Hematopoietic multipotent progenitor cell (in vitro differentiated cells): ENCODE measurements around the gene KIF5A. TPM values are rescaled to one million over a fixed set of nuclear protein-coding genes. Genes with fewer than 3 reads are reported as not detected.
A peak's percentile ranks its signal among the peaks of the same experiment; 100 is the strongest.
"Not testable (repeated sequence)": the region's sequence is repeated elsewhere in the genome, so short reads cannot be mapped to it uniquely, and the experiment has no call there.

Source experiments
- DNase-seq, 3 donors: peaks; one replicate each; pipeline ENCODE4 v3.0.0-alpha.2; 2011 to 2015; ENCODE audit warnings: low read depth in 2 of 3, low spot score in 2 of 3
- total RNA-seq: library from RNA; depleted of rRNA; stranded (reverse); fragments of >200 nt; gene quantifications from one replicate; pipeline ENCODE4 v1.2.3, GENCODE V29; 2012

The KIF5A gene
- total RNA-seq, 1 donor, result 1.3 TPM

GRCh38 chr12:57579677-57580465 is 30.0 kb downstream of the KIF5A start:
- DNase-seq, result no peak

DNA sequence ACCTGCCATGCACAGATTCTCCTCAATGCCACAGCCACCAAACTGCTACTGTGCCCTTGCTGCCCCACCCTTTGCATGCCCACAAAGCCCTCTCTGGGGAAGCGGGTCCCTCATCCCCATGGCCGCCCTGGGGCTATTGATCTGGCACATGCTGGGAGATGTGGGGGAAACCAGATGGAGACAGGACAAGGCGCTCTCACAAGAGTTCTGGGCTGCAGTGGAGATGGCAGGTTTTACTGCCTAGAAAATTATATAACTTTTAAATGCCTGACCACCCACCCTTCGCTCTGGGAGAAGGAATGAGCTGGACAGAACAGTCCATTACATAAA is 30.6 kb downstream of the KIF5A start:
- DNase-seq, result no peak

- DNase-seq, result no peak
These were observed 32.0 kb downstream of the KIF5A start for GRCh38 chr12:57581802-57582201.

- no peak for DNase-seq
These were observed 32.6 kb downstream of the KIF5A start for GRCh38 chr12:57582440-57582839.

- peak; percentile 47 to 90 (median 81) for DNase-seq
These were observed 33.4 kb downstream of the KIF5A start for GRCh38 chr12:57583008-57583831.

DNA sequence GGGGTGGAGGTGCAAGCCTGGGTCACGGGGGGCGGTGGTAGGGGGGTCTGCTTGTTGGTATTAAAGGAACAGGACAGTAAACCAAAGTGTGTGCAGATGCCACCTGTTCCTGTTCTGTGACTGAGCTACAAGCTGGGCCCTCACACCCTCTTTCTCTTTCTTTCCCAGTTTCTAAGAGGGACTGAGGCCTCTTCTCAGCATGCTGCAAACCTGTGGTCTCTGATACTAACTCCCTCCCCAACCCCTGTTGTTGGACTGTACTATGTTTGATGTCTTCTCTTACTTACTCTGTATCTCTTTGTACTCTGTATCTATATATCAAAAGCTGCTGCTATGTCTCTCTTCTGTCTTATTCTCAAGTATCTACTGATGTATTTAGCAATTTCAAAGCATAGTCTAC is 34.2 kb downstream of the KIF5A start:
- DNase-seq, result no peak

DNA sequence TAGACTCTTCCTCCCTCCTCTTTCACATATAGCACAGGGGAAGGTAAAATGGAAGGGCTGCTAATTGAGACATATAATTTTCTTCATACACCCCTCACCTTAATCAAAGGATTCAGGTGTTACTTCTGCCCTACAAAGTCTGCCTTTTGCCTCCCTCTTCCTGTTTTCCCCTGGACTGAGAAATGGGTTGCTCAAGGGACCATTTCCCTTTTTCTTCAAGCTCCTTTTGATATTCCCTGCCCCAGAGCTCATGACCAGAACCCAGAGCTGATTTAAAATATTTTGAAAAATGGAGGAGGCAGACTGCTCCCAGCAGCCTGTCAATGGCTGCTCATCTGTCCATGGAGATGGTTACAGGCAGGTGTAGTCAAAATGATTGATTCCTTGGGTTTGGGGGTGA is 34.8 kb downstream of the KIF5A start:
- no peak for DNase-seq

DNA sequence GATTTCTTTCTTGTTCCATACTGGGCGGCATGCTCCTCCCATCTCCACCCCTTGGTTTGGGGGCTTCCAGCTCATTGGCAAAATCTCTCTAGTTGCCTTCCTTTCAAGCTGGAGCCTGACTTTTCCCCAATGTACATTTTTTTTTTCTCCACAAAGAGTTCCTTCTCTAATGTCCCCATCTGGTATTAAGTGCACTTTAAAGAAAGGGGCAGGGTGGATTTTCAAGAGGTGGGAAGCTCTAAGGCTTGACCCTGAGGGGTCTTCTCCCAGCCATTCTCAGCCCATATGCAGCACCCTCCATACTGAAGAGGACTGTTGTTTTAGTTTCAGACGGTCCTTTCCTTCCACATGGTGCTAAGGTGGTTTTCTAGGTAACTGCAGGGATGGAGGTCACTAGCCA is 35.3 kb downstream of the KIF5A start:
- DNase-seq, result no peak

- no peak for DNase-seq
These were observed 36.3 kb downstream of the KIF5A start for GRCh38 chr12:57586128-57586527.

- DNase-seq, result no peak
These were observed 37.1 kb downstream of the KIF5A start for GRCh38 chr12:57586832-57587429.

- not testable (repeated sequence) for DNase-seq
These were observed 39.2 kb downstream of the KIF5A start for GRCh38 chr12:57588951-57589610.

DNA sequence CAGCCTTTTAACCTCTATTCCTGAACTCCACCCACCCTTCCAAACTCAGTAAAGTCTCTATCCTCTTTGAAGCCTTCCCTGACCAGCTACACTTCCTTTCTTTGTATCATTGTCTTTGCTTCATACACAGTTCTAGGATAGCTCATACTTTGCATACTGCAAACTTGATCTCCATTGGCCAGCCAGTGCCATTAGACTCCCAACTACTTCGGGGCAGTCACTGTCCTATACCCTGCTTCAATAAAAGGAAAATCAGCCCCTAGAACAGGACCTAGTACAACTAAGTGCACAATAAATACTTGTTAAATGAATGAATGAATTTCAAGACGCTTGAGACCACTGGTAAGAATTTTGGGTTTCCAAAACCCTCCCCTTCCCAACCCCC is 40.6 kb downstream of the KIF5A start:
- DNase-seq, result no peak

DNA sequence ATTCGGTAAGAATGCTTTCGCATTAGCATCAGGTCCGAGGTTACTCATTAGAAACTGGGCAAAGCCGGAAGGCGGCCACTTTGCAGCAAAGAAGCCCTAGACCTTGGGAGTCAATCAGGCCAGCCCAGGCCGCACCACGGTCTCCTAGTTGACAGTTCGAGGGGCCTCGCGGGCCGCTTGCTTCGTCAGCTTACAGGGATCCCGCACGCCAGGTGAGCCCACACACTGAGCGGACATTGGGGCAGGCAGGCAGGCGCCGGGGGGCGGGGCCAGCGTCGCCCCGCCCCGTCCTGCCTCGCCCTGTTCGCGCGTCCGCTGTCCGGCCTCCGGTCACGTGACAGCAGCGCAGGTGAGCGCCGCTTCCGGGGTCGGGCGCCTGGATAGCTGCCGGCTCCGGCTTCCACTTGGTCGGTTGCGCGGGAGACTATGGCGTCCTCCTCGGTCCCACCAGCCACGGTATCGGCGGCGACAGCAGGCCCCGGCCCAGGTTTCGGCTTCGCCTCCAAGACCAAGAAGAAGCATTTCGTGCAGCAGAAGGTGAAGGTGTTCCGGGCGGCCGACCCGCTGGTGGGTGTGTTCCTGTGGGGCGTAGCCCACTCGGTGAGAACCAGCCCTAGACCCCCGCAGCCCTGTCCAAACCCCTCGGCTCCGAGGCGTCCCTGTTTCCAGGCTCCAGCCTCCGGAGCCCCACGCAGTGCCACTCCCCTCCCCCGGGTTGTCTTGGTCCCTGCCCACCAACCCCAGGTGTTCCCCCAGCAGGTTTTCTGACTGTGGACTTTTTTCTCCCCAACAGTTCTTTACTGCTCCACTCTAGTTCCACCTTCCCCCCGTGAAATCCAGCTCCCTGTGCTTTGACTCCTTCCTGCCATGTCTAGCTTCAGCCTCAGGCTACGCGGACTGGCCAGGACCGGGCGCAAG is 41.3 kb downstream of the KIF5A start, which contains the start of gene PIP4K2C:
PIP4K2C (plus strand) TSS at position 329 of the 918 bp plus-strand sequence; CDS start at position 427, 98 bp downstream.
- peak; percentile 37 to 59 (median 53) for DNase-seq

DNA sequence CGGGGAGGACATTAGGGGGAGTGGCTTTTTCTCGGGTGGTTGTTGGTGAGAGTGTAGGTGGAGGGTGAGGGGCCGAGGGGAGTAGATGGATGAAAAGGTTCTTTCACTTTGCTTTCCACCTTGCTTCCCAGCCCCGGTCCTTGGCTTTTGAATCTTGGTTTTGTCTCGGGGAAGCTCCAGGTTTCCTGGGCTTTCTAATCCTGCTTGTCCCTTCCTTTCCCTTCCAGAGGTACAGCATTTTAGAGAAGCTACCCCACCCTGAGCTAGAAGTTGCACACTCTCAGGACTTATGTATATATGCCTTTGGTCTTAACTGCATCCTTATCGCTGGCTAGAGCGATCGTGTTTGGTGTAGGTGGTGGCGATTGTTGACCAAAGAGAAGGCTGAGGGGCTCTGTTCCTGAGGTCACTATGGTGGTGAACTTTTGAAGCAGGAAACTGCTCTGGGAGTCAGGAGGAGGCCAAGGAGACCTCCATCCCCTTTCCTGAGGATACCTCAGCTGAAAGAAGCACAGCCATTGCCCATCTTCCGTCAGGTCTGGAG is 42.0 kb downstream of the KIF5A start:
- no peak for DNase-seq

- DNase-seq, result no peak
These were observed 42.8 kb downstream of the KIF5A start for GRCh38 chr12:57592551-57593165.

DNA sequence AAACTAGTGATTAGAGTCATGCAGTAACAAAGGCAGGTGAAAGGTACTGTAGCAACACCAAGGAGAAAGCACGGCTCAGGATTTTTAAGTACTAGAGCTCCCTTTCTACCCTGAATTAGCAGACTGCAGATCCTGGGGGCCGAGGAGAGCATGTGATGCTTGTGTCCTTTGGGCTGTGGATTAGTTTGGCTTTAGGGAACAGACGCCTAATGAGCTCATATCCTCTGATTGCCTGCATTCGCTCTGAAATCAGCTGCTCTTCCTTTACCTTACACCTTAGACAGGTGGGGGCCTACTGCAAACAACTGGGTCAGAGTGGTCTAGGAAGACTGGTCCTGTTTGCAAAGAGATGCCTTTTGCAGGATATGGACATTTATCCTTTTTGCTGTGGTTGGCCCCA is 43.3 kb downstream of the KIF5A start:
- no peak for DNase-seq

- no peak for DNase-seq
These were observed 50.6 kb downstream of the KIF5A start for GRCh38 chr12:57600395-57600794.

DNA sequence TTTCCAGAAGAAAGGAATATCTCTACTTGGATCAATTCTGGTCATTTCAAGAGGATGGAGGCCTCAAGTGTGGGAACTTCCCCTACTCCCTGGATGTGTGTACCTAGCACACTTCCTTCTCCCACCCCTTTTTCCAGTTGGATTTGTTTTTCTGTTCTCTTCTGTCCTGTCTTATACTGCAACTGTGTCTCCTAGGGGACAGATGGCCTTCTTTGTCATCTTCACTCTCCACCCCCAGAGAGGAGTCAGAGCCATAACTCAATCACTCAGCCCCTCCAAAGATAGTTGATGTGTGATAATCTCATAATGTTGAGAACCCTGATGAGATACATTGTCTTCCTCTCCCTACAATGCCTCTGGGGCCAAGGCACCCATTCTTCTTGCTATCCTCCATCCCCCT is 52.7 kb downstream of the KIF5A start:
- DNase-seq, result no peak

DNA sequence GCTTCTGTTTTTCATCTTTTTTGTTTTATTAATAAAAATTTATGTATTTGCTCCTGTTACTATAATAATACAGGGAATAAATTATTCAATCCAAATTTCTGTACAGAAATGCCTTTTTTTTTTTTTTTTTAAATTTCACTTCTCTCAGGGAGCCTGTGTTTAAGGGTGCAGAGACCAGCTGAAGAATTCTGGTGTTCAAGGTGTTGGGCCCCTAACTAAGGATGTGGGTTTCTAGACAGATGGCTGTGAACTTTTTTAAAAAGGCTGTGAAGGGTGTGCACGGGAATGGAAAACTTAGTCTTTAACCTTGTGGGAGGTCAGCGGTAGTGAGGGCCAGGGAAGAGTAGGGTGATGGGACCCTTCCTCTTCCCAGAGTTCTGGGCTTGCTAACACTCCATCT is 53.5 kb downstream of the KIF5A start:
- DNase-seq, result no peak
